ENCODE results near the gene EBI3. TPM values are rescaled to one million over a fixed set of nuclear protein-coding genes. Genes with fewer than 3 reads are reported as not detected.

EBI3 gene
- total and polyA plus RNA-seq, 2 of the 13 experiments (the other 11 are each of a cell fraction or from before 2014, with no cell fraction given): 3.4 TPM; not detected in 1

- TF ChIP-seq DDIT3 (CRISPR knock-in tag; IDR thresholded peaks at IDR 0.05) (no peak), MXI1 (IDR thresholded peaks at IDR 0.05; ENCODE audit: borderline replicate concordance, low read depth, low read length) (no peak), TEAD3 (CRISPR knock-in tag; optimal IDR thresholded peaks at IDR 0.05; ENCODE audit: borderline replicate concordance) (peak; percentile 38), ZSCAN25 (CRISPR knock-in tag; IDR thresholded peaks at IDR 0.05) (no peak), CENPT (CRISPR knock-in tag; IDR thresholded peaks at IDR 0.05; ENCODE audit: low read depth) (no peak), ZNF670 (CRISPR knock-in tag; IDR thresholded peaks at IDR 0.05; ENCODE audit: borderline replicate concordance) (no peak), STAG1 (CRISPR knock-in tag; IDR thresholded peaks at IDR 0.05) (0 out of 2 replicates have a peak, but pooled peaks have one; percentile 27), TMF1 (CRISPR knock-in tag; IDR thresholded peaks at IDR 0.05; ENCODE audit: low read depth) (no peak), ESRRA (CRISPR knock-in tag; IDR thresholded peaks at IDR 0.05; ENCODE audit: low read depth) (0 out of 2 replicates have a peak, but pooled peaks have one; percentile 36), HBP1 (CRISPR knock-in tag; IDR thresholded peaks at IDR 0.05; ENCODE audit: low read depth) (no peak), PHF8 (CRISPR knock-in tag; IDR thresholded peaks at IDR 0.05) (no peak), ZBTB25 (CRISPR knock-in tag; IDR thresholded peaks at IDR 0.05) (no peak), ZBTB21 (CRISPR knock-in tag; IDR thresholded peaks at IDR 0.05) (no peak), TSC22D2 (CRISPR knock-in tag; IDR thresholded peaks at IDR 0.05; ENCODE audit: borderline replicate concordance) (no peak), ZNF496 (CRISPR knock-in tag; IDR thresholded peaks at IDR 0.05; ENCODE audit: insufficient replicate concordance) (no peak), ZNF274 (CRISPR knock-in tag; IDR thresholded peaks at IDR 0.05) (no peak), MAFF (IDR thresholded peaks at IDR 0.05; ENCODE audit: low read depth, low read length) (no peak), SP140L (CRISPR knock-in tag; IDR thresholded peaks at IDR 0.05; ENCODE audit: borderline replicate concordance) (no peak), KDM2A (CRISPR knock-in tag; IDR thresholded peaks at IDR 0.05; ENCODE audit: borderline replicate concordance, low read depth) (no peak), KLF11 (CRISPR knock-in tag; IDR thresholded peaks at IDR 0.05) (no peak), ZFP36 (IDR thresholded peaks at IDR 0.05; ENCODE audit: borderline replicate concordance, low read depth, low read length, partially characterized antibody) (peak; percentile 99), ERF (CRISPR knock-in tag; IDR thresholded peaks at IDR 0.05) (no peak), ZNF710 (CRISPR knock-in tag; IDR thresholded peaks at IDR 0.05; ENCODE audit: borderline replicate concordance) (0 out of 2 replicates have a peak, but pooled peaks have one; percentile 21), MAFG (CRISPR knock-in tag; IDR thresholded peaks at IDR 0.05) (no peak)
Observed at GRCh38 chr19:4233282-4233853, 4.0 kb downstream of the EBI3 start (continued).
